Loucy (cell line): ENCODE measurements around the gene TGFBR3L.

Experiments
- CTCF ChIP-seq: fragments of 200-600 bp; sonication (generic); conservative IDR thresholded peaks from 2 replicates; pipeline ENCODE4 v1.5.1; 2014; ENCODE audit warnings: mild to moderate bottlenecking, antibody characterized with exemption, low read length
- EZH2phosphoT487 ChIP-seq: fragments of 200-600 bp; IDR thresholded peaks from 2 replicates; pipeline ENCODE4 v1.6.1; 2018; ENCODE audit warnings: antibody characterized with exemption, mild to moderate bottlenecking, moderate library complexity, borderline replicate concordance

DNA sequence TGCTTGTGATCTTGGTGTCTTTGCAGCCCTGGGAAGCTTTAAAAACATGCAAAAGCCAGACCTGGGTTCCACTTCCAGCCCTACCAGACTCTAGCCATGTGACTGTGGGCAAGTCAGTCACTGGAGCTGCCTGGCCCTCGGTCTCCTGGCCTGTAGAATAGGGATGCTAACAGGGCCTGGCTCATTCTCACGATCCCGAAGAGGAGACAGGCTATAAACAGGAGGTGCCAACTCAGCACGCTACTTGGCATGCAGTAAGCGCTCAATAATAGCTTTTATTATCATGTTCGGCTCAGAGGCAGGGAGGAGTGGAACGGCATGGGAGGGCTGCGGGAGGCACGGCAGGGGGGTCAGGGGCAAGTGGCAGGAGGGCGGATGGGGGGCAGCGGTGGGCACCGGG is 9.6 kb downstream of the TGFBR3L start:
- TF ChIP-seq EZH2phosphoT487 (no peak), CTCF (no peak)
